ENCODE results near the gene IPO4.

Gene IPO4

DNA sequence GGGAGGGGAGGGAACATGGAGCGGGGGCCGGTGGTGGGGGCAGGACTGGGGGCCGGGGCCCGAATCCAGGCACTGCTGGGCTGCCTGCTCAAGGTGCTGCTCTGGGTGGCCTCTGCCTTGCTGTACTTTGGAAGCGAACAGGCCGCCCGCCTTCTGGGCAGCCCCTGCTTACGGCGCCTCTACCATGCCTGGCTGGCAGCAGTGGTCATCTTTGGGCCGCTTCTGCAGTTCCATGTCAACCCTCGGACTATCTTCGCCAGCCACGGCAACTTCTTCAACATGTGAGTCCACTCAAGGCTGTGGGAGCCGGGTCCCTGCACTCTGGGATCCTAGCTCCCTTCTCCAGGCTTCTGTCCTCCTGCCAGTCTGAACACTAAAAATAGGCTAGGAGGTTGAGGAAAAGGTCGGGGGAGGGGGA is 57.1 kb downstream of the IPO4 start:
- no peak for DNase-seq (ENCODE audit: low read depth)

GRCh38 chr14:24130717-24131548 is 57.7 kb downstream of the IPO4 start:
- DNase-seq (ENCODE audit: low read depth) = no peak

DNA sequence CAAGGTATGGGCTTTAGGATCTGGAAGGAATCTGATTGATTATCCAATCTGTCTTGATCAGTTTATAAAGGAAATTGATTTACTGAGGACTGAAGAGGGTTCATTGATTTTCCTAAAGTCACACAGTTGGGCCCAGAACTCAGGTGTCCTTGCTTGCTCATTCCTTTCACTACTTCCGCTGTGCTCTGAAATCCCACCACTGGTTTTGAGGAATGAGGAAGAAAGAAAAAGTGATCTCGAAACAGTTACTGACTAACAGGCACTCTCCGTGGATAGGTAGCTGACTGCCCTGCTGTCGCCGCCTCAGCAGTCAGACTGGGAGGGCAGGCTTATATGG is 58.3 kb downstream of the IPO4 start, which contains the start of gene FITM1:
TSS of gene FITM1 (plus strand) at position 280 of the 337 bp plus-strand sequence. CDS start 905 bp downstream, outside the sequence.
- no peak for DNase-seq (ENCODE audit: low read depth)

Data from stimulated activated CD4-positive, alpha-beta T cell treated with anti-CD3 and anti-CD28 coated beads, Interleukin-2, amount 100 ng/mL, for 4 hours (primary cell).